Measurements from ENCODE around the gene IGFBP6. TPM values are rescaled to one million over a fixed set of nuclear protein-coding genes. Genes with fewer than 3 reads are reported as not detected.

The IGFBP6 gene
- polyA plus RNA-seq, 1 of the 3 experiments (the other 2 are of a cell fraction) = 570 TPM

DNA sequence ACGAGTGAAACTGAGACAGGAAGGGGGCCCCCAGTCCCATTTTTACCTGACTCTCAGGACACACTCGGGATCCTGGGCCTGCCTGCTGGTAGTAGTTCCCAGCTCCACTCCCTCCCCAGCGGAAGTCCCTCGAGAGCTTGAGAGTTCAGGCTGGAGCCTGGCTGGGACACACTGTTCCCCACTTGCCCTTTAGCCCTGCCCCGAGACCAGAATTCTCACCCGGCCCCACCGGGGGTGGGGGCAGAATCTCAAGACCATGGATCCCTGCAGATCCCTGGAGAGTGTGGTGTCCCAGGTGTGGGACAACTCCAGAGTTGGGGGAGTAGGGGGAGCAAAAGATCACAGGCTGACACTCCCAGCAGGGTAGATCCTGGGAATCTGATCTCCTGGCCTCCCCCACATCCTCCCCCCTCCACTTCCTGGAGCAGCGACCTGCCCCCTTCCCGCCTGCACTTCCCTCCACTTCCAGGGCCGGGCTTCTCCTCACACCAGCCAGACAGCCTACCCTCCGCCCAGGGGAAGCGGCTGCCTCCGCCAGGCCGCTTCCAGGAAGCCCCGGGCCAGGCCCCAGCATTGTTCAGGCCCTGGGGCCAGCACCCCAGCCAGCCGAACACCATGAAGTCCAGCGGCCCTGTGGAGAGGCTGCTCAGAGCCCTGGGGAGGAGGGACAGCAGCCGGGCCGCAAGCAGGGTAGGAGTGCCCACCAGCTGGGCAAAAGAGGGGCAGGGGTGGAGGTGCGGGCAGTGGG is 47.7 kb upstream of the IGFBP6 start, which contains the start of gene TNS2:
Gene TNS2 (plus strand): TSS at position 495 of the 748 bp plus-strand sequence. CDS start 121 bp downstream, at position 616.
- POLR2A ChIA-PET = no interaction called here
- peak; percentile 72 for DNase-seq
- no peaks in the 10 kb centered on the region for H3K9me2 ChIP-seq
- peaks cover 29% of the 10 kb centered on the region for H3F3A ChIP-seq (replicated peaks; ENCODE audit: insufficient read depth)
- H3K9me3 ChIP-seq = no peaks in the 10 kb centered on the region
- peaks cover 0 to 2% of the 10 kb centered on the region in 2 experiments for H3K36me3 ChIP-seq (replicated peaks in 1 of 2; ENCODE audit: control insufficient read depth in 1 of 2, insufficient read depth in 2 of 2, low read length in 1 of 2)
- H2AFZ ChIP-seq (ENCODE audit: low read depth) = no peak within 1 kb of the TSS
- 19% methylated on average over 10 of the region's 20 CpGs for WGBS (ENCODE audit: low lambda C conversion rate)
- peak within 1 kb of the TSS; percentile 76 for H3K9ac ChIP-seq
- H3K4me1 ChIP-seq (ENCODE audit: control insufficient read depth in 1 of 2, insufficient read depth in 2 of 2, low read depth in 1 of 2, low read length in 1 of 2) = peaks cover 39 to 78% of the 10 kb centered on the region in 2 experiments
- CTCF ChIA-PET = interaction anchor here (1.1 to 13.8 kb wide), 7 partner anchors 14 to 148 kb away, joined by 3 to 182 read pairs (median 13); no protein-coding TSS in a partner anchor
- no peaks in the 10 kb centered on the region for H4K20me1 ChIP-seq (ENCODE audit: insufficient read depth)
- peak within 1 kb of the TSS; percentile 95 to 98 for H3K27ac ChIP-seq (ENCODE audit: low read depth in 2 of 2, low read length in 1 of 2)
- no peaks in the 10 kb centered on the region for H3K27me3 ChIP-seq (ENCODE audit: insufficient read depth)
- H3K4me3 ChIP-seq (ENCODE audit: low read depth in 2 of 2, low read length in 1 of 2) = peak within 1 kb of the TSS; percentile 50 to 75
- peak within 1 kb of the TSS; percentile 99 for H3K4me2 ChIP-seq
- H3K79me2 ChIP-seq (ENCODE audit: insufficient read depth) = peaks cover 37% of the 10 kb centered on the region
- peak; percentile 10; the same call in 1 of the 2 replicates for TF ChIP-seq TCF12 (IDR thresholded peaks at IDR 0.05)
- TF ChIP-seq POLR2AphosphoS5 (IDR thresholded peaks at IDR 0.05; ENCODE audit: low read depth, low read length) = peak; percentile 77
- no peak for TF ChIP-seq RFX5 (IDR thresholded peaks at IDR 0.05; ENCODE audit: low read length)
- TF ChIP-seq JUND (IDR thresholded peaks at IDR 0.05) = no peak
- TF ChIP-seq FOXJ3 (CRISPR knock-in tag; IDR thresholded peaks at IDR 0.05) = no peak
- TF ChIP-seq, protein P1, sequence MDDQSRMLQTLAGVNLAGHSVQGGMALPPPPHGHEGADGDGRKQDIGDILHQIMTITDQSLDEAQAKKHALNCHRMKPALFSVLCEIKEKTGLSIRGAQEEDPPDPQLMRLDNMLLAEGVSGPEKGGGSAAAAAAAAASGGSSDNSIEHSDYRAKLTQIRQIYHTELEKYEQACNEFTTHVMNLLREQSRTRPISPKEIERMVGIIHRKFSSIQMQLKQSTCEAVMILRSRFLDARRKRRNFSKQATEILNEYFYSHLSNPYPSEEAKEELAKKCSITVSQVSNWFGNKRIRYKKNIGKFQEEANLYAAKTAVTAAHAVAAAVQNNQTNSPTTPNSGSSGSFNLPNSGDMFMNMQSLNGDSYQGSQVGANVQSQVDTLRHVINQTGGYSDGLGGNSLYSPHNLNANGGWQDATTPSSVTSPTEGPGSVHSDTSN (IDR thresholded peaks at IDR 0.05) = peak; percentile 29; the same call in 1 of the 2 replicates
- no peak for TF ChIP-seq MXI1 (IDR thresholded peaks at IDR 0.05; ENCODE audit: low read depth, low read length)
- no peak for TF ChIP-seq RCOR1 (IDR thresholded peaks at IDR 0.05; ENCODE audit: low read length)
- TF ChIP-seq GATA2 (CRISPR knock-in tag; IDR thresholded peaks at IDR 0.05) = no peak
- TF ChIP-seq, protein P2, sequence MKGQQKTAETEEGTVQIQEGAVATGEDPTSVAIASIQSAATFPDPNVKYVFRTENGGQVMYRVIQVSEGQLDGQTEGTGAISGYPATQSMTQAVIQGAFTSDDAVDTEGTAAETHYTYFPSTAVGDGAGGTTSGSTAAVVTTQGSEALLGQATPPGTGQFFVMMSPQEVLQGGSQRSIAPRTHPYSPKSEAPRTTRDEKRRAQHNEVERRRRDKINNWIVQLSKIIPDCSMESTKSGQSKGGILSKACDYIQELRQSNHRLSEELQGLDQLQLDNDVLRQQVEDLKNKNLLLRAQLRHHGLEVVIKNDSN (IDR thresholded peaks at IDR 0.05; ENCODE audit: borderline replicate concordance, low read depth) = no peak
- TF ChIP-seq, protein P3, sequence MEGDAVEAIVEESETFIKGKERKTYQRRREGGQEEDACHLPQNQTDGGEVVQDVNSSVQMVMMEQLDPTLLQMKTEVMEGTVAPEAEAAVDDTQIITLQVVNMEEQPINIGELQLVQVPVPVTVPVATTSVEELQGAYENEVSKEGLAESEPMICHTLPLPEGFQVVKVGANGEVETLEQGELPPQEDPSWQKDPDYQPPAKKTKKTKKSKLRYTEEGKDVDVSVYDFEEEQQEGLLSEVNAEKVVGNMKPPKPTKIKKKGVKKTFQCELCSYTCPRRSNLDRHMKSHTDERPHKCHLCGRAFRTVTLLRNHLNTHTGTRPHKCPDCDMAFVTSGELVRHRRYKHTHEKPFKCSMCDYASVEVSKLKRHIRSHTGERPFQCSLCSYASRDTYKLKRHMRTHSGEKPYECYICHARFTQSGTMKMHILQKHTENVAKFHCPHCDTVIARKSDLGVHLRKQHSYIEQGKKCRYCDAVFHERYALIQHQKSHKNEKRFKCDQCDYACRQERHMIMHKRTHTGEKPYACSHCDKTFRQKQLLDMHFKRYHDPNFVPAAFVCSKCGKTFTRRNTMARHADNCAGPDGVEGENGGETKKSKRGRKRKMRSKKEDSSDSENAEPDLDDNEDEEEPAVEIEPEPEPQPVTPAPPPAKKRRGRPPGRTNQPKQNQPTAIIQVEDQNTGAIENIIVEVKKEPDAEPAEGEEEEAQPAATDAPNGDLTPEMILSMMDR (IDR thresholded peaks at IDR 0.05) = no peak
- TF ChIP-seq NFIC (IDR thresholded peaks at IDR 0.05; ENCODE audit: borderline replicate concordance) = peak; percentile 27; the same call in 1 of the 2 replicates
- no peak for TF ChIP-seq YY1 (IDR thresholded peaks at IDR 0.05; ENCODE audit: low read depth)
- TF ChIP-seq, protein P4, sequence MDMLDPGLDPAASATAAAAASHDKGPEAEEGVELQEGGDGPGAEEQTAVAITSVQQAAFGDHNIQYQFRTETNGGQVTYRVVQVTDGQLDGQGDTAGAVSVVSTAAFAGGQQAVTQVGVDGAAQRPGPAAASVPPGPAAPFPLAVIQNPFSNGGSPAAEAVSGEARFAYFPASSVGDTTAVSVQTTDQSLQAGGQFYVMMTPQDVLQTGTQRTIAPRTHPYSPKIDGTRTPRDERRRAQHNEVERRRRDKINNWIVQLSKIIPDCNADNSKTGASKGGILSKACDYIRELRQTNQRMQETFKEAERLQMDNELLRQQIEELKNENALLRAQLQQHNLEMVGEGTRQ (IDR thresholded peaks at IDR 0.05; ENCODE audit: borderline replicate concordance, low read depth, low read length) = no peak
- TF ChIP-seq TEAD4 (IDR thresholded peaks at IDR 0.05; ENCODE audit: borderline replicate concordance, insufficient read depth) = no peak
- TF ChIP-seq EP300 (IDR thresholded peaks at IDR 0.05; ENCODE audit: borderline replicate concordance in 1 of 2, low read depth in 1 of 2, low read length in 1 of 2) = no peak; a peak in 1 of 4 replicates
- peak; percentile 74; the same call in 1 of the 2 replicates for TF ChIP-seq SIN3A (IDR thresholded peaks at IDR 0.05; ENCODE audit: borderline replicate concordance, low read depth, low read length)
- no peak for TF ChIP-seq RAD21 (IDR thresholded peaks at IDR 0.05; ENCODE audit: low read length)
- no peak for TF ChIP-seq FOSL2 (IDR thresholded peaks at IDR 0.05; ENCODE audit: borderline replicate concordance, low read depth)
- no peak for TF ChIP-seq NRF1 (IDR thresholded peaks at IDR 0.05; ENCODE audit: low read depth, low read length)
- TF ChIP-seq, protein P5, sequence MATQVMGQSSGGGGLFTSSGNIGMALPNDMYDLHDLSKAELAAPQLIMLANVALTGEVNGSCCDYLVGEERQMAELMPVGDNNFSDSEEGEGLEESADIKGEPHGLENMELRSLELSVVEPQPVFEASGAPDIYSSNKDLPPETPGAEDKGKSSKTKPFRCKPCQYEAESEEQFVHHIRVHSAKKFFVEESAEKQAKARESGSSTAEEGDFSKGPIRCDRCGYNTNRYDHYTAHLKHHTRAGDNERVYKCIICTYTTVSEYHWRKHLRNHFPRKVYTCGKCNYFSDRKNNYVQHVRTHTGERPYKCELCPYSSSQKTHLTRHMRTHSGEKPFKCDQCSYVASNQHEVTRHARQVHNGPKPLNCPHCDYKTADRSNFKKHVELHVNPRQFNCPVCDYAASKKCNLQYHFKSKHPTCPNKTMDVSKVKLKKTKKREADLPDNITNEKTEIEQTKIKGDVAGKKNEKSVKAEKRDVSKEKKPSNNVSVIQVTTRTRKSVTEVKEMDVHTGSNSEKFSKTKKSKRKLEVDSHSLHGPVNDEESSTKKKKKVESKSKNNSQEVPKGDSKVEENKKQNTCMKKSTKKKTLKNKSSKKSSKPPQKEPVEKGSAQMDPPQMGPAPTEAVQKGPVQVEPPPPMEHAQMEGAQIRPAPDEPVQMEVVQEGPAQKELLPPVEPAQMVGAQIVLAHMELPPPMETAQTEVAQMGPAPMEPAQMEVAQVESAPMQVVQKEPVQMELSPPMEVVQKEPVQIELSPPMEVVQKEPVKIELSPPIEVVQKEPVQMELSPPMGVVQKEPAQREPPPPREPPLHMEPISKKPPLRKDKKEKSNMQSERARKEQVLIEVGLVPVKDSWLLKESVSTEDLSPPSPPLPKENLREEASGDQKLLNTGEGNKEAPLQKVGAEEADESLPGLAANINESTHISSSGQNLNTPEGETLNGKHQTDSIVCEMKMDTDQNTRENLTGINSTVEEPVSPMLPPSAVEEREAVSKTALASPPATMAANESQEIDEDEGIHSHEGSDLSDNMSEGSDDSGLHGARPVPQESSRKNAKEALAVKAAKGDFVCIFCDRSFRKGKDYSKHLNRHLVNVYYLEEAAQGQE (IDR thresholded peaks at IDR 0.05; ENCODE audit: low read depth, low read length) = no peak
- TF ChIP-seq TAF1 (IDR thresholded peaks at IDR 0.05; ENCODE audit: borderline replicate concordance, low read depth, low read length) = peak; percentile 71; the same call in 1 of the 2 replicates
- TF ChIP-seq GABPA (IDR thresholded peaks at IDR 0.05; ENCODE audit: low read depth) = no peak
- no peak for TF ChIP-seq RXRA (IDR thresholded peaks at IDR 0.05; ENCODE audit: borderline replicate concordance, low read depth)
- no peak for TF ChIP-seq MEF2A (IDR thresholded peaks at IDR 0.05; ENCODE audit: borderline replicate concordance, low read depth)
- TF ChIP-seq MAX (IDR thresholded peaks at IDR 0.05; ENCODE audit: low read depth) = peak; percentile 70

Measured in SK-N-SH (cell line).